Stimulated activated CD4-positive, alpha-beta T cell treated with anti-CD3 and anti-CD28 coated beads, Interleukin-12 subunit alpha, Interleukin-12 subunit beta, amount 100 ng/mL, for 48 hours (primary cell): ENCODE measurements around the gene KDM2B.

Experiments
- DNase-seq, 3 donors: peaks; one replicate each; pipeline ENCODE4 v3.0.0-alpha.2; 2020; ENCODE audit warnings: low read depth in 2 of 3, low spot score in 1 of 3

Gene KDM2B

DNA sequence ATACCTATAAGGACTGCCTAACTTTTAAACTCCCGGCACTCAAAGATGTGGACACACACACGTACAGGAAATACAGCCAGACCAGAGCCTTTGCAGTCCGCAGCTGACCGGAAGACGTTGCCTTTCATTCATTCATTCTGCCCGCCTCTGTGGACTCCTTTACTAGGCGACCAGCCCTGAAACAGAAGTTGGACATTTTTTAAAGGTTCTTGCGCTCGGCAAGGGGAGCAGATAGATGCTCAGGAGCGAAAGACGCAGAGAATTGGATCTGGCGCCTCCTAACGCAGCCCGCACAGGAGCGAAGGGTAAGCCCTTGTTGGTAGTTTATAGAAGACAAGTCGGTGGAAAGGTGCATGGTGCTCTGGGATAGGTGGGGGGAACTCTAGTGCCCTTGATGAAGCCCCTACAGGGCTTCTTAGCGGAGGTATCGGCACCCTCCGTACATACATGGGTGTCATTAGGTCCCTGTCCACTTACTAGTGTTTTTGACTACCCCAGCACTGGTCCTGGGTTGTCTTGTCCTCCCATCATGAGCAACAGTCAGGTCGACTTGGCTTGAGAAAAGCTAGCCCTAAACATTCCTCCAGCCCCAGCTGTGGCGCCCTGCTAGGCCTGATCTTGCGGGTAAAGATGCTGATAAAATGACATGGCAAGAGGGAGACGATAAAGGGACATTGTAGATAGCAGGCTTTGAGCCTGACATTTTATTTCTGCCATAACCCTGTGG is at the start of gene KDM2B:
Gene KDM2B, minus strand, starts transcription at position 65 of the 727 bp plus-strand sequence. CDS start 112 bp downstream, outside the sequence.
- no peak for DNase-seq

DNA sequence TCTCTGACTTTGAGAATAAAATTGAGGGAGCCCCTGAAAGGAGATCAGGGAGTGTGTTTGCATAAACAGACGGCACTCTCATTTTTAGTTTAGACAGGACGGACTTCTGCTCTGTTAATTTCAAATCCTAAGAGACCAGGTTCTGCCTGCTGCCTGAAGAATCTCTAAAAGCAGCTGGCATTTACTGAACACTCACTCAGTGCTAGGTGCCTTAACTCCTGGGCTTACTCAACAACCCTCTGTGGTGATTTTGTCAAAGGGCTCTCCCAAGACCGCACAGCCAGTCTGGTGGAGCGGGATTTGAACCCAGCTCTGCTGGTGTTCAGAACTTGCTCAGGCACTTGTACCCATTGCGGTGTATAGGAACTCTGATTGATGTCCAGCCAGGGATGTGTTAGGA is 47.7 kb upstream of the KDM2B start:
- no peak for DNase-seq

- DNase-seq = no peak
Observed at GRCh38 chr12:121628037-121628436, 47.2 kb upstream of the KDM2B start.

- DNase-seq = peak; percentile 82 to 85 (median 84)
Observed at GRCh38 chr12:121626853-121627640, 46.2 kb upstream of the KDM2B start.

- peak; percentile 87 to 96 (median 91) for DNase-seq
Observed at GRCh38 chr12:121626087-121626852, 45.4 kb upstream of the KDM2B start, which contains the start of gene ORAI1. ORAI1 (plus strand) TSS chr12:121626530.

- no peak for DNase-seq
Observed at GRCh38 chr12:121620333-121620891, 39.6 kb upstream of the KDM2B start.

DNA sequence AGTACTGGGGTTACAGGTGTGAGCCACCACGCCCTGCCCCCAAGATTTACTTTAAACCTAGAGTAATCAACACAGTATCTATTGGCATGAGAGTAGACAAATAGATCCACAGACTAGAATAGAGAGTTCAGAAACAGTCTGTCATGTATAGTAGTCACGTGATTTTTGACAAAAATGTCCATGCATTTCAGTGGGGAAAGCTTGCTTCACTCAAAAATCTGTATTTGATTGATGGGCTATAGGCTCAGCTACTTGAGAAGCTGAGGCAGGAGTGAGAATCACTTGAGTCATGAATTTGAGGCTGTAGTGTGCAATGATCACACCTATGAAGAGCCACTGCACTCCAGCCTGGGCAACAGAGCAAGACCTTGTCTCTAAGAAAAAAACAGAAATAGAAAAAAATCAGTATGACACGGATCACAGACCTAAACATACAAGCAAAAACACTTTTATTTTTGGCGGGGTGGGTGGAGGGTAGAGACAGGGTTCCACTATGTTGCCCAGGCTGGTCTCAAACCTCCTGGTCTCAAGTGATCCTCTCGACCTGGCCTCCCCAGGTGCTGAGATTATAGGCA is 37.9 kb upstream of the KDM2B start:
- DNase-seq = no peak

GRCh38 chr12:121614872-121615467 is 34.1 kb upstream of the KDM2B start:
- DNase-seq = no peak

DNA sequence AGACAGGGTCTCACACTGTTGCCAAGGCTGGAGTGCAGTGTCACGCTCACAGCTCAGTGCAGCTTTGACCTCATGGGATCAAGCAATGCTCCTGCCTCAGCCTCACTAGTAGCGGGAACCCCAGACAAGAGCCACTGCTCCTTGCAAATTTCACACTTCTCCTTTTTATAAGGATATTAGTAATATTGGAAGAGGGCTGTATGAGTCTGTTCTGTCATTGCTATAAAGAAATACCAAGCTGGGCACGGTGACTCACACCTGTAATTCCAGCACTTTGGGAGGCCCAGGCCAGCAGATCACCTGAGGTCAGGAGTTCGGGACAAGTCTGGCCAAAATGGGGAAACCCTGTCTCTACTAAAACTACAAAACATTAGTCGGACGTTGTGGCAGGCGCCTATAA is 32.6 kb upstream of the KDM2B start:
- DNase-seq = no peak

- no peak for DNase-seq
Observed at GRCh38 chr12:121611306-121611705, 30.5 kb upstream of the KDM2B start.

- no peak for DNase-seq
Observed at GRCh38 chr12:121610239-121611149, 29.7 kb upstream of the KDM2B start.

- no peak for DNase-seq
Observed at GRCh38 chr12:121608301-121608700, 27.5 kb upstream of the KDM2B start.

GRCh38 chr12:121603581-121603980 is 22.8 kb upstream of the KDM2B start:
- DNase-seq = no peak

- no peak for DNase-seq
Observed at GRCh38 chr12:121602766-121603165, 21.9 kb upstream of the KDM2B start.

DNA sequence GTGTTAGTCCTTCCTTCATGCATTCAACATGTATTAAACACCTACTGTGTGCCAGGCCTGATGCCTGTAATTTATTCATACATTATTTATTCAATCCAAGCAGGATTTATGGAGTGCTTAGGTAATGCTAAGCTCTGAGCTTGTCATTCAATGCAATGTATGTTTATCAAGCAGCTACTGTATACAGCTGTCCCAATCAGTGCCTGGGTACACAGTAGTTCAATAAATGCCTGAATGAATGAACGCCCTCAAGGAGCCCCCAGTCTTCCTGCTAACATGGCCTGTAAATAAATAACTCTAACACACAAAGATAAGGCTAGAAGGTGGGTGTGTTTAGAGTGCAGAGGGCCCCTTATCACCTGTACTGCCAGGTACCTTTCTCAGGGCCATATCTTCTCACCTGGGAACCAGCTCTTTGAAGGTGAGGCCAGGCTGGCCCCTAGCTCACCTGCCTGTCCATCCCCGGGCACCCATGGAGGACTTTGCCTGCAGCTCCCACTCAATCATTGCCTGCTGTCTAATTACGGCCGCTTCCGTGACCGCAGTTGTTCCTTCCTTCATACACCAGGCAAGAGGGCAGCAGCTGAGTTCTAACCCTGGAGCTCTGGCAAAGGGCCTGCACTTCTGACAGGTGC is 20.0 kb upstream of the KDM2B start:
- no peak for DNase-seq

DNA sequence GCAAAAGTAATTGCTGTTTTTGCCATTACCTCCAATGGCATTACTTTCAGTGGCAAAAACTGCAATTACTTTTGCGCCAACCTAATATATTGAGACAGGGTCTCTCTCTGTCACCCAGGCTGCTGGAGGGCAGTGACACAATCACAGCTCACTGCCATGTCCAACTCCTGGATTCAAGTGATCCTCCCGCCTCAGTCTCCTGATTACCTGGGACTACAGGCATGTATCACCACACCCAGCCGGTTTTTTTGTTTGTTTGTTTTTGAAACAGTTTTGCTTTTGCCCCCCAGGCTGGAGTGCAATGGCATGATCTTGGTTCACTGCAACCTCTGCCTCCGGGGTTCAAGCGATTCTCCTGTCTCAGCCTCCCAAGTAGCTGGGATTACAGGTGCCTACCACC is 15.7 kb upstream of the KDM2B start:
- DNase-seq = no peak

- no peak for DNase-seq
Observed at GRCh38 chr12:121595520-121595919, 14.7 kb upstream of the KDM2B start.

DNA sequence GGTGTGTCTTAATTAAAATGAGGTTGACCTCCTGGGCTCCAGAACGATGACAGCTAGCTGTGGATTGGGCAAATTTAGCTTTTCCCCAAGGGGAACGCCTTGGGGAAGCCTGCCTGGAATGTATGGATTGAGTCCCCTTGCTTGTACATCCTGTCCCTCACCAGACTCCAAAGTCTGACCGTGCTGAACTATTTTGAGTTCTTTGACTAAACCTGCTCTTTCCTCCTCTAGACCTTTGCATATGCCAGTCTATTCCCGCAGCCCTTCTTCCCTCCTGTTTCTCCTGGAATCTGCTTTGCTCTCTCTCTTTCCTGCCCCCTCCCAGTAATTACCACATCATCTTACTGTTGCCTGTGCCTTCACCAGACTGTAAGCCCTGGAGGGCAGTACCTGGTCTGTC is 11.5 kb upstream of the KDM2B start:
- DNase-seq = no peak
